ACHN (cell line): ENCODE results near the gene COX5B.
"Not testable (repeated sequence)": the region's sequence is repeated elsewhere in the genome, so short reads cannot be mapped to it uniquely, and the experiment has no call there.

Experiments
- DNase-seq: peaks from one replicate; pipeline ENCODE4 v3.0.0-alpha.2; 2015
- in situ Hi-C: cut with HindIII; loops from 2 replicates; pipeline ENCODE4 v1.10.0; 2017; ENCODE audit warnings: low sequenced_read_pairs, low pct_ligation_motif_present, low pct_unique_long_range_greater_than_20kb

COX5B gene

GRCh38 chr2:97664636-97664970 lies 18.7 kb downstream of the COX5B start:
- peak; percentile 57 for DNase-seq
- in situ Hi-C loops: no loop called here

GRCh38 chr2:97669448-97669847 lies 23.6 kb downstream of the COX5B start, which contains the start of gene C2orf92:
C2orf92 (plus strand) TSS chr2:97669713; CDS start chr2:97669789, 76 bp downstream.
- in situ Hi-C loops: no loop called here
- no peak for DNase-seq

GRCh38 chr2:97670471-97670870 lies 24.6 kb downstream of the COX5B start:
- in situ Hi-C loops: no loop called here
- DNase-seq: no peak

GRCh38 chr2:97671526-97671925 lies 25.7 kb downstream of the COX5B start:
- in situ Hi-C loops: no loop called here
- DNase-seq: no peak

GRCh38 chr2:97672606-97673140 lies 26.8 kb downstream of the COX5B start:
- in situ Hi-C loops, DNase-seq: not testable (repeated sequence)

- in situ Hi-C loops: no loop called here
- DNase-seq: no peak
Measured at GRCh38 chr2:97673182-97673914, 27.5 kb downstream of the COX5B start.

- no peak for DNase-seq
- in situ Hi-C loops: no loop called here
Measured at GRCh38 chr2:97673915-97674283, 28.0 kb downstream of the COX5B start.

- in situ Hi-C loops: no loop called here
- DNase-seq: no peak
Measured at GRCh38 chr2:97675430-97676113, 29.7 kb downstream of the COX5B start.

GRCh38 chr2:97676620-97677019 lies 30.8 kb downstream of the COX5B start:
- in situ Hi-C loops: no loop called here
- no peak for DNase-seq

- no peak for DNase-seq
- in situ Hi-C loops: no loop called here
Measured at GRCh38 chr2:97677480-97677879, 31.6 kb downstream of the COX5B start.

- in situ Hi-C loops: no loop called here
- no peak for DNase-seq
Measured at GRCh38 chr2:97678298-97678697, 32.4 kb downstream of the COX5B start.

- in situ Hi-C loops, DNase-seq: not testable (repeated sequence)
Measured at GRCh38 chr2:97687235-97687634, 41.4 kb downstream of the COX5B start.

GRCh38 chr2:97688062-97688827 lies 42.4 kb downstream of the COX5B start:
- in situ Hi-C loops: no loop called here
- no peak for DNase-seq

- DNase-seq: no peak
- in situ Hi-C loops: no loop called here
Measured at GRCh38 chr2:97691166-97691565, 45.3 kb downstream of the COX5B start.

GRCh38 chr2:97693476-97693875 lies 47.6 kb downstream of the COX5B start:
- in situ Hi-C loops: no loop called here
- peak; percentile 65 for DNase-seq

- in situ Hi-C loops: no loop called here
- no peak for DNase-seq
Measured at GRCh38 chr2:97695744-97696143, 49.9 kb downstream of the COX5B start.

- in situ Hi-C loops: no loop called here
- DNase-seq: peak; percentile 80
Measured at GRCh38 chr2:97697252-97698235, 51.7 kb downstream of the COX5B start.
